ENCODE data around the gene GREB1L. TPM values are rescaled to one million over a fixed set of nuclear protein-coding genes. Genes with fewer than 3 reads are reported as not detected.

The GREB1L gene
- total and polyA plus RNA-seq, 2 donors (not counting 1 experiment from before 2014, with no cell fraction given): not detected

DNA sequence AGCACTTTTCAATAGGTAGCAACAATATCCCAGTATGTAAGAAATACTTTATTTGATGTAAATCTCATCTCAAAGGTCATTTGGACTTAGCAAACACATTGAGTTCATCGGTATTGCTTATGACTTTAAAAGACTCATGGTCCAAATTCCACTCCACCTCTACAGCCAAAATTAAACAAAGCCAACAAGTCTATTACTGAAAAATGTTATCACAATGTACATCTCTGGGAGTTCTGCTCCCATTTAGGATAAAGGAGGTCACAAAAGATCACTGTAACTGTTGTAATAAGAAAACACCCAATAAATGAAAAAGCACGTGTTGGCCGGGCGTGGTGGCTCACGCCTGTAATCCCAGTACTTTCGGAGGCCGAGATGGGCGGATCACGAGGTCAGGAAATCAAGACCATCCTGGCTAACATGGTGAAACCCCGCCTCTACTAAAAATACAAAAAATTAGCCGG, 308.5 kb downstream of the GREB1L start:
- Mint-ChIP-seq H3K27me3 (no peaks in the 10 kb centered on the region), H3K4me1 (no peaks in the 10 kb centered on the region), H3K27ac (no peak overlapping the region), H3K4me3 (no peak overlapping the region), H3K9me3 (ENCODE audit: insufficient read depth) (no peaks in the 10 kb centered on the region)
- H4K20me1 ChIP-seq (ENCODE audit: control insufficient read depth, insufficient read depth, low read length, poor library complexity, severe bottlenecking): no peaks in the 10 kb centered on the region
- POLR2A ChIA-PET: no interaction called here
- CTCF ChIA-PET: no interaction called here
- no peaks in the 10 kb centered on the region for H3K27me3 ChIP-seq (replicated peaks in 1 of 4; ENCODE audit: control extremely low read depth in 1 of 4, control insufficient read depth in 3 of 4, insufficient read depth in 4 of 4, low read length in 3 of 4)
- H3K4me1 ChIP-seq (ENCODE audit: control insufficient read depth in 2 of 2, insufficient read depth in 2 of 2, low read length in 2 of 2): no peaks in the 10 kb centered on the region
- no peaks in the 10 kb centered on the region for H3K9me3 ChIP-seq (ENCODE audit: control extremely low read depth in 1 of 3, control insufficient read depth in 2 of 3, insufficient read depth in 1 of 3, low read length in 2 of 3)
- no peak overlapping the region for H2AFZ ChIP-seq (ENCODE audit: insufficient read depth, low read depth, low read length, poor library complexity, severe bottlenecking)
- WGBS (ENCODE audit: insufficient coverage): 100% methylated on average over 7 of the region's 11 CpGs
- no peak overlapping the region for H3K4me2 ChIP-seq (replicated peaks; ENCODE audit: low read depth, low read length, poor library complexity, severe bottlenecking)
- intact Hi-C loops (cut with micrococcal nuclease): no loop called here
- no peak overlapping the region for H3K27ac ChIP-seq (ENCODE audit: low read length in 2 of 2)
- peaks cover 8 to 34% of the 10 kb centered on the region in 2 experiments for H3K36me3 ChIP-seq (replicated peaks in 1 of 2; ENCODE audit: control extremely low read depth in 1 of 2, control insufficient read depth in 1 of 2, extremely low read depth in 1 of 2, insufficient read depth in 2 of 2, low read length in 1 of 2)
- TF ChIP-seq CTCF (IDR thresholded peaks at IDR 0.05) (no peak), EZH2 (IDR thresholded peaks at IDR 0.05; ENCODE audit: borderline replicate concordance, insufficient read depth, low read depth, low read length, poor library complexity, severe bottlenecking) (no peak)
- H3K4me3 ChIP-seq (ENCODE audit: control extremely low read depth in 1 of 5, extremely low read depth in 1 of 5, insufficient read depth in 1 of 5, low read depth in 2 of 5, low read length in 4 of 5): no peak overlapping the region
- H3K9ac ChIP-seq (ENCODE audit: low read length): no peak overlapping the region
- no peak for ATAC-seq (ENCODE audit: low read depth)
- no peak for DNase-seq
- peaks cover 18% of the 10 kb centered on the region for H3K79me2 ChIP-seq (ENCODE audit: control insufficient read depth, insufficient read depth, low read length)

DNA sequence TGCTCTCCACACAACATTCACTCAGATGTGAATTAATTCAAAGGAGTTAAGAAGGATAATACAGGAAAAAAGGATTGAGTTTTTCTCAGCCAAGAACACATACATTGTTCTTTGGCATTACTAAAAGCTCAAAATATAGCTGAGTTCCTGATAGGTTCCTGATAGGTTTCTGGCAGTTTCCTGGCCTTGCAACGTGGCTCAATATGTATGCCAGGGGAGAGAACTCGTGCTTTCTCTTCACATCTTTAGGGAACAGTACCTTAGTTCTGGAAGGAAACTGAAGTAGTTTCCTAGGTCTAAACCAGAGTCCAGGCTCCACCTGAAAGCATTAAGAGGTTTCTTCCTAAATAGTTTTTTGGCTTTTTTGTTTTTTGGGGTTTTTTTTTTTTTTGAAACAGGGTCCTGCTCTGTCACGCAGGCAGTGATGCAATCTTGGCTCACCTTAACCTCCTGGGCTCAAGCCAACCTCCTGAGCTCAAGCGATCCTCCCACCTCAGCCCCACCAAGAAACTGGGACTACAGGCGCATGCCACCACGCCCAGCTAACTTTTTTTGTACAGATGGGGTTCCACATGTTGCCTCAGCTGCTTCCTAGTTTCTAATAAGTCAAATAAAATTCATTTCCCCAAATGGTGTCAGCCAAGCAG, 315.7 kb downstream of the GREB1L start:
- H3K4me1 Mint-ChIP-seq: no peaks in the 10 kb centered on the region
- H3K4me3 Mint-ChIP-seq: no peak overlapping the region
- Histone ChIP-seq H3K4me1 (ENCODE audit: control insufficient read depth in 2 of 2, insufficient read depth in 2 of 2, low read length in 2 of 2) (no peaks in the 10 kb centered on the region), H3K4me3 (ENCODE audit: control extremely low read depth in 1 of 5, extremely low read depth in 1 of 5, insufficient read depth in 1 of 5, low read depth in 2 of 5, low read length in 4 of 5) (no peak overlapping the region), H3K9me3 (ENCODE audit: control extremely low read depth in 1 of 3, control insufficient read depth in 2 of 3, insufficient read depth in 1 of 3, low read length in 2 of 3) (no peaks in the 10 kb centered on the region), H4K20me1 (ENCODE audit: control insufficient read depth, insufficient read depth, low read length, poor library complexity, severe bottlenecking) (no peaks in the 10 kb centered on the region), H3K36me3 (replicated peaks in 1 of 2; ENCODE audit: control extremely low read depth in 1 of 2, control insufficient read depth in 1 of 2, extremely low read depth in 1 of 2, insufficient read depth in 2 of 2, low read length in 1 of 2) (peaks cover 5 to 24% of the 10 kb centered on the region in 2 experiments), H3K4me2 (replicated peaks; ENCODE audit: low read depth, low read length, poor library complexity, severe bottlenecking) (no peak overlapping the region), H3K79me2 (ENCODE audit: control insufficient read depth, insufficient read depth, low read length) (no peaks in the 10 kb centered on the region), H2AFZ (ENCODE audit: insufficient read depth, low read depth, low read length, poor library complexity, severe bottlenecking) (no peak overlapping the region), H3K27ac (ENCODE audit: low read length in 2 of 2) (no peak overlapping the region), H3K9ac (ENCODE audit: low read length) (no peak overlapping the region), H3K27me3 (replicated peaks in 1 of 4; ENCODE audit: control extremely low read depth in 1 of 4, control insufficient read depth in 3 of 4, insufficient read depth in 4 of 4, low read length in 3 of 4) (no peaks in the 10 kb centered on the region)
- H3K27ac Mint-ChIP-seq: no peak overlapping the region
- ATAC-seq (ENCODE audit: low read depth): no peak
- intact Hi-C loops (cut with micrococcal nuclease): no loop called here
- no peak for TF ChIP-seq CTCF (IDR thresholded peaks at IDR 0.05)
- no peak for TF ChIP-seq EZH2 (IDR thresholded peaks at IDR 0.05; ENCODE audit: borderline replicate concordance, insufficient read depth, low read depth, low read length, poor library complexity, severe bottlenecking)
- ChIA-PET POLR2A (no interaction called here), CTCF (no interaction called here)
- H3K9me3 Mint-ChIP-seq (ENCODE audit: insufficient read depth): no peaks in the 10 kb centered on the region
- H3K27me3 Mint-ChIP-seq: no peaks in the 10 kb centered on the region
- WGBS (ENCODE audit: insufficient coverage): 94% methylated on average over 3 of the region's 6 CpGs
- DNase-seq: no peak

Measured in B cell (primary cell).